Renal cortex interstitium (tissue), 15 donors: ENCODE data around the gene THRAP3. TPM values are rescaled to one million over a fixed set of nuclear protein-coding genes. Genes with fewer than 3 reads are reported as not detected.
A peak's percentile ranks its signal among the peaks of the same experiment; 100 is the strongest.
"Not testable (repeated sequence)": the region's sequence is repeated elsewhere in the genome, so short reads cannot be mapped to it uniquely, and the experiment has no call there.

Source experiments
- DNase-seq, 11 donors: peaks; one replicate each; pipeline ENCODE4 v3.0.0-alpha.2; 2013; ENCODE audit warnings: low read depth in 9 of 11, low spot score in 4 of 11; ENCODE audit errors: extremely low read depth in 1 of 11
- long read RNA-seq, 16 experiments: transcript quantifications; one replicate each; lab custom pipeline, GENCODE V29; 2026
- polyA plus RNA-seq, 3 donors: library from polyadenylated mRNA; unstranded; fragments of 120-200 nt; gene quantifications; one replicate each; pipeline ENCODE4 v1.2.1, GENCODE V29; 2013; ENCODE audit not compliant: insufficient read length in 3 of 3

THRAP3 gene, protein sequence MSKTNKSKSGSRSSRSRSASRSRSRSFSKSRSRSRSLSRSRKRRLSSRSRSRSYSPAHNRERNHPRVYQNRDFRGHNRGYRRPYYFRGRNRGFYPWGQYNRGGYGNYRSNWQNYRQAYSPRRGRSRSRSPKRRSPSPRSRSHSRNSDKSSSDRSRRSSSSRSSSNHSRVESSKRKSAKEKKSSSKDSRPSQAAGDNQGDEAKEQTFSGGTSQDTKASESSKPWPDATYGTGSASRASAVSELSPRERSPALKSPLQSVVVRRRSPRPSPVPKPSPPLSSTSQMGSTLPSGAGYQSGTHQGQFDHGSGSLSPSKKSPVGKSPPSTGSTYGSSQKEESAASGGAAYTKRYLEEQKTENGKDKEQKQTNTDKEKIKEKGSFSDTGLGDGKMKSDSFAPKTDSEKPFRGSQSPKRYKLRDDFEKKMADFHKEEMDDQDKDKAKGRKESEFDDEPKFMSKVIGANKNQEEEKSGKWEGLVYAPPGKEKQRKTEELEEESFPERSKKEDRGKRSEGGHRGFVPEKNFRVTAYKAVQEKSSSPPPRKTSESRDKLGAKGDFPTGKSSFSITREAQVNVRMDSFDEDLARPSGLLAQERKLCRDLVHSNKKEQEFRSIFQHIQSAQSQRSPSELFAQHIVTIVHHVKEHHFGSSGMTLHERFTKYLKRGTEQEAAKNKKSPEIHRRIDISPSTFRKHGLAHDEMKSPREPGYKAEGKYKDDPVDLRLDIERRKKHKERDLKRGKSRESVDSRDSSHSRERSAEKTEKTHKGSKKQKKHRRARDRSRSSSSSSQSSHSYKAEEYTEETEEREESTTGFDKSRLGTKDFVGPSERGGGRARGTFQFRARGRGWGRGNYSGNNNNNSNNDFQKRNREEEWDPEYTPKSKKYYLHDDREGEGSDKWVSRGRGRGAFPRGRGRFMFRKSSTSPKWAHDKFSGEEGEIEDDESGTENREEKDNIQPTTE
- polyA plus RNA-seq: 100 to 1,000 TPM; 145 to 151 (median 147) TPM
- long read RNA-seq, donor 1, full-length matches to known transcripts: 1 of 71 reads
- long read RNA-seq, donor 1, partial matches to known transcripts: 70 of 71 reads
- long read RNA-seq, donor 1, other reads (novel, unspliced or antisense): 0 of 71 reads
- long read RNA-seq, donor 2, partial matches to known transcripts: 67 of 67 reads
- long read RNA-seq, donor 2, other reads (novel, unspliced or antisense): 0 of 67 reads
- long read RNA-seq, donor 3, partial matches to known transcripts: 105 of 105 reads
- long read RNA-seq, donor 3, other reads (novel, unspliced or antisense): 0 of 105 reads
- long read RNA-seq, donor 4, partial matches to known transcripts: 41 of 41 reads
- long read RNA-seq, donor 4, other reads (novel, unspliced or antisense): 0 of 41 reads
- long read RNA-seq, donor 5: 0 reads
- long read RNA-seq, donor 6, partial matches to known transcripts: 99 of 112 reads
- long read RNA-seq, donor 6, other reads (novel, unspliced or antisense): 13 of 112 reads
- long read RNA-seq, donor 7, full-length matches to known transcripts: 3 of 86 reads
- long read RNA-seq, donor 7, partial matches to known transcripts: 83 of 86 reads
- long read RNA-seq, donor 7, other reads (novel, unspliced or antisense): 0 of 86 reads
- long read RNA-seq, donor 8, partial matches to known transcripts: 115 of 128 reads
- long read RNA-seq, donor 8, other reads (novel, unspliced or antisense): 12 of 128 reads
- long read RNA-seq, donor 9, full-length matches to known transcripts: 3 of 94 reads
- long read RNA-seq, donor 9, partial matches to known transcripts: 91 of 94 reads
- long read RNA-seq, donor 9, other reads (novel, unspliced or antisense): 0 of 94 reads
- long read RNA-seq, donor 10, partial matches to known transcripts: 81 of 89 reads
- long read RNA-seq, donor 10, other reads (novel, unspliced or antisense): 8 of 89 reads
- long read RNA-seq, donor 11, full-length matches to known transcripts: 1 of 150 reads
- long read RNA-seq, donor 11, partial matches to known transcripts: 149 of 150 reads
- long read RNA-seq, donor 11, other reads (novel, unspliced or antisense): 0 of 150 reads
- long read RNA-seq, donor 12, partial matches to known transcripts: 136 of 276 reads
- long read RNA-seq, donor 12, other reads (novel, unspliced or antisense): 140 of 276 reads
- long read RNA-seq, donor 13, full-length matches to known transcripts: 2 of 740 reads
- long read RNA-seq, donor 13, partial matches to known transcripts: 692 of 740 reads
- long read RNA-seq, donor 13, other reads (novel, unspliced or antisense): 46 of 740 reads
- long read RNA-seq, donor 14, full-length matches to known transcripts: 1 of 61 reads
- long read RNA-seq, donor 14, partial matches to known transcripts: 60 of 61 reads
- long read RNA-seq, donor 14, other reads (novel, unspliced or antisense): 0 of 61 reads
- long read RNA-seq, donor 15, full-length matches to known transcripts: 1 of 30 reads
- long read RNA-seq, donor 15, partial matches to known transcripts: 29 of 30 reads
- long read RNA-seq, donor 15, other reads (novel, unspliced or antisense): 0 of 30 reads
- long read RNA-seq, donor 16, full-length matches to known transcripts: 6 of 331 reads
- long read RNA-seq, donor 16, partial matches to known transcripts: 320 of 331 reads
- long read RNA-seq, donor 16, other reads (novel, unspliced or antisense): 5 of 331 reads

DNA sequence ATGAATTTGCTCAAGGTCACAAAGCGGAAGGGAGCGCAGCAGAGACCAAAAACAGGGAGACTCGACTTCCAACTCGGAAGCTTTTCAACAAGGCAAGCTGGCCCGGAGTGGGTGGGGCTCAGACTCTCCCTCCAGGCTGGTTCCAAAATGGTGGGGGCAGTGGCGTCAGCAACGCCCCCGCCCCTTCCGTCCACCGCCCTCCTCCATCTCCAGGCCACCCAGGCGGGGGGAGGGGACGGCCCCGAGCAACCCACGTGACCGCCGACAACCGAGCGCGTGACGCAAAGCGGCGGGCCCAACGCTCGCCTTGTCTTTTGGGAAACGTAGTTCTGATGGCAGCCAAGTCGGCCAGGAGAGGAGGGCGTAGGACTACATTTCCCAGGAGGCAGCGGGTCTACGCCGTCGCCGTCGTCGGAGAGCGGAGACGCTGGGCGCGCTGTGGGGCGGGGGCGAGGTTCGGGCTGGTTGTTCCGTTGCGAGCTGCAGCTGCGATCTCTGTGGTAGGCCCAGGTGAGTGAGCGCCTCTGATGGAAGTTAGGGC lies at the start of gene THRAP3:
Gene THRAP3 (plus strand): TSS at position 448 of the 541 bp plus-strand sequence. CDS start 58,121 bp downstream, outside the sequence.
- peak; percentile 93 to 99 (median 99) for DNase-seq

GRCh38 chr1:36174713-36175112 lies 49.5 kb upstream of the THRAP3 start:
- DNase-seq: no peak

DNA sequence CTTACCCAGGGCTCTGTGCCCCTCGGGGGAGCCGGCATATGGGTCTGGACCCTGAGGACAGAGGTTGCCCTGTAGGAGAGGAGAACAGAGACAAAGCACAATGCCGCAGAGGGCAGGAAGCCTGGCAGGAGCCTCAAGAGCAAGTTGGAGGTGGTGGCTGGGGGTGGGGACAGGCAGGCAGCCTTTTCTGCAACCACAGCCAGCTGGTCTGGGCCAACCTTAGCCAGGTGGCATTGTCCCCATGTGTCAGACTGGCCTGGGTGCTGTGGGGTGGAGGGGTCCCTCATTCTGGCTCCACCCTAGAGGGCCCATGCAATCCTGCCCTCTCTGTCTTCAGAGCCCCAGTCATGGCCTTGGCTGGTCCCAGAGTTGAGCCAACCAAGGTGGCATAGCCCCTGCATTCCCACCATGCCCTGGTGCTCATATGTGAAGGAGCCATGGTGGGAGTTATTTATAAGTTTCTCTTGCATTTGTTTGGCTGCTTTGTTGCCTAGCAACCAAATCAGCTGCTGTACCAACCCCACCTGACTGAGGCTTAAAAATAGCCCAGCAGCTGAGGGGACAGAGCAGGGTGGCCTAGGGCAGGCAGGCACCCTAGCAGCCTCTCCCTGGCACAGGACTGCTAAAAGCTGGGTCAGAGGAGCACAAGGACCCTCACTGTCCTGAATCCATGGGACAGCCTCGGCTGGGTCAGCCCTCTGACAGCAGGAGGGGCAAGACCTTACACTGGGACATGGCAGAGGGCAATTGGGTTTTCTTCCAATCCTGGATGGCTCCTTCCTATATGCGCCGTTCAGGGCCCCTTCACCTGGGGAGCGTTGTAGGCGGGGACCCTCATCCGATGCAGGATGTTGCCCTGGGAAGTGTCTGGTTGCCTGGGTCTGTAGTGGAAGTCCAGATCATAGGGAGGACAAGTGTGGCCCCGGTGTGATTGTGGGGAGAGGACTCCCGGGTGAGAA lies 48.8 kb upstream of the THRAP3 start:
- peak in 1 of 11 donors; percentile 59 for DNase-seq

DNA sequence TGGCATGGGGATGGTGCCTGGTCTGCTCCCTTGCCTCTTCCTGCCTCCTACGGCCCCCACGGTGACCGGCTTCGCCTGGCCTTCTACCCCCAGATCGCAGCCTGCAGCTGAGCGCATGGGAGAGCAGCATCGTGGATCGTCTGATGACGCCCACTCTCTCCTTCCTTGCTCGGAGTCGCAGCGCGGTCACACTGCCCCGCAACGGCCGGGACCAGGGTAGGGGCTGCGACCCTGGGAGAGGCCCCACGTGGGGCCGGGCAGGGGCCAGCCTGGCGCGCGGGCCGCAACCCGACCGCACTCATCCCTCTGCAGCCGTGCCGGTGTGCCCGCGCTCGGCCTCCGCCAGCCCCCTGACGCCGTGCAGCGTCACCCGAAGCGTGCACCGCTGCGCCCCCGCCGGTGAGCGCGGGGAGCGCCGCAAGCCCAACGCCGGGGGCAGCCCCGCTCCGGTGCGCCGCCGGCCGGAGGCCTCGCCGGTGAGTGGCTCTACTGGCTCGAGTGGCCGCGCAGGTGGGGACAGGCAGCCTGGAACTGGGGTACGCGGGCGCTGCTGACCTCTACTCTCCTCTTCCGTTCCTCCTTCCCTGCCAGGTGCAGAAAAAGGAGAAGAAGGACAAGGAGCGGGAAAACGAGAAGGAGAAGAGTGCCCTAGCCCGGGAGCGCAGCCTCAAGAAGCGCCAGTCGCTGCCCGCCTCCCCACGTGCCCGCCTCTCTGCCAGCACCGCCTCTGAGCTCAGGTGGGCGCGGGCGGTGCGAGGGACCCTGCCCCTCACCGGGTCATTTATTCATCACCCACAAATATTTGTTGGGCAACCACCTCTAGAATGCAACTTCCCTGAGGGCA lies 47.9 kb upstream of the THRAP3 start:
- DNase-seq: no peak

- DNase-seq: no peak
These were observed 46.4 kb upstream of the THRAP3 start for GRCh38 chr1:36177589-36178431.

- no peak for DNase-seq
These were observed 45.6 kb upstream of the THRAP3 start for GRCh38 chr1:36178471-36179219.

GRCh38 chr1:36179220-36179600 lies 45.0 kb upstream of the THRAP3 start:
- no peak for DNase-seq

GRCh38 chr1:36182734-36183133 lies 41.5 kb upstream of the THRAP3 start:
- no peak for DNase-seq

DNA sequence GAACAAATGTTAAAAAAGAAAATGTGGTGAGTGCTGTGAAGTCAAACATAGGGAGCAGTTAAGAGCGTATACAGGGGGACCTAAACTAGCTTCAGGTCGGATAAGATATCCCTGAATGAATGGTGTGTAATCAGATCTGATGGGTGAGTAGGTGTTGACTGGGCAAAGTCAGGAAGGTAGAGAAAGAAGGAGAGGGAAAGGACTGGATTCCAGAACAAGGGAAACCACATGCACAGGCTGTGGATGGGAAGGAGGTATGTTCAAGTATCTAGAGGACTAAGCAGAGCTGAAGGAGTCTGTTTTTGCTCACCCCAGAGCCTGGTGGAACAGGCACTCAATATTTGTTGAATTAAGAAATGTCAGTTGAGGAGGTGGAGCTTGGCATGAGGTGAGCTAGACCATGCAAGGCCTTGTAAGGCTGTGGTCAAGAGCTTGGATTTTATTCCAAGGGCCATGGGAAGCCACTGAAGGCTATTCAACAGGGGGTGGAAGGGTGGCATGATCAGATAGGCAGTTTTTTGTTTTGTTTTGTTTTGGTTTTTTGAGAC lies 40.9 kb upstream of the THRAP3 start:
- DNase-seq: no peak

DNA sequence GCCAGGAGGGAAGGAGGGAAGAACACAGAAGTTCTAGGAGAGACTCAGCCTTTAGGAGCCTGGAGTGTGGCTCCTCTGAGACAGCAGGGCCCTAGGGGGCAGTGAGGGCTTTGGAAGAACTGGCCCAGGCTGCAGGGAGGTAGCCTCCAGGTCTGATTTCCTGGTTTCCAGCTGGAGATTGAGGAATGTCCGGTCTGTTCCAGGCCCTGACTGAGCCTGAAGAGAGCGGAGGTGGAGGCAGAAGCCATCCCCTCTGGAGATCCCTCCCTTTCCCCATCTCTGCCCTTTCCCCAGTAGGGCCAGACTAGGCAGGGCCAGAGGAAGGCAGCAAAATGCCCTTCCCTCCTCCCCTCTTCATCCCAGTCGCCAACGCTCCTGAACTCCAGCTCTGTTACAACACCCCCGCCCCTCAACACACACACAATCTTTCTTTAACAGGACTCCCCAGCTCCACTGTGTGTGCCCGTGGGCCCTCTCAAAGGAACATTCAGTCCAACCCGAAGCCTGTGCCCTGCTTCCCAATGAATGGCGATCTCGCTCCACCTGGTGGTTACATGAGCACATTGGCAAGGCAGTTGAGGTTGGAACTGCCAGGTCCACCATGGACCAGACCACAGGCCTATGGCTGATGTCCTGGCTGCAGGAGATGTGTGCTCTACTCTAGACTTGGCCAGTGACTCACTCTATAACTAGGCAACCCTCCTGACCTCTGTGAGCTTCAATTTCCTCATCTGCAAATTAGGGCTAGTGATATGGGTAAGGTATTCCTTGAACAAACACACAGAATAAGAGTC lies 36.2 kb upstream of the THRAP3 start:
- DNase-seq: peak; percentile 61 to 82 (median 67)

DNA sequence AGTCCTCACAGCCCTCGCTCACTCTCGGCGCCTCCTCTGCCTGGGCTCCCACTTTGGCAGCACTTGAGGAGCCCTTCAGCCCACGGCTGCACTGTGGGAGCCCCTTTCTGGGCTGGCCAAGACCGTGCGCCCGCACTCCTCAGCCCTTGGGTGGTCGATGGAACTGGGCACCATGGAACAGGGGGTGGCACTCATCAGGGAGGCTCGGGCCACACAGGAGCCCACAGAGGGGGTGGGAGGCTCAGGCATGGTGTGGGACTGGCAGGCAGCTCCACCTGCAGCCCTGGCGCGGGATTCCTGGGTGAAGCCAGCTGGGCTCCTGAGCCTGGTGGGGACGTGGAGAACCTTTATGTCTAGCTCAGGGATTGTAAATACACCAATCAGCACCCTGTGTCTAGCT lies 27.4 kb upstream of the THRAP3 start:
- not testable (repeated sequence) for DNase-seq

DNA sequence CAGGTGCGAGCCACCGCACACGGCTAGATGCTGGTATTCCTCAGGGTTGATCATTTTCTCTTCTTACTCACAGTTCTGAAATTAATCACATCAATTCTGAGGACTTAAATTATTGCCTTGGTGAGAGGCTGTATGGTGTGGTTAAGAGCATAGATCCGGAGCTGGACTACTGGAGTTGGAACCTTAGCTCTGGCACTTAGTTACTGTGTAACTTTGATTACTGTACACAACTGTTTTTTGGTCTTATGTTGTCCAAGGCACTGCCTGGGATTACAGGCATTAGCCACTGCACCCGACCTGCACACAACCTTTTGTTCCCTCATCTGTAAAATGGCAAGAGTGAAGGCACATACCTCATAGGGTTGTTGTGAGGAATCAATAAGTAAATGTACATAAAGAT lies 25.6 kb upstream of the THRAP3 start:
- DNase-seq: no peak
